ENCODE measurements around the gene OLFM1.
"Not testable (repeated sequence)": the region's sequence is repeated elsewhere in the genome, so short reads cannot be mapped to it uniquely, and the experiment has no call there.

The OLFM1 gene

DNA sequence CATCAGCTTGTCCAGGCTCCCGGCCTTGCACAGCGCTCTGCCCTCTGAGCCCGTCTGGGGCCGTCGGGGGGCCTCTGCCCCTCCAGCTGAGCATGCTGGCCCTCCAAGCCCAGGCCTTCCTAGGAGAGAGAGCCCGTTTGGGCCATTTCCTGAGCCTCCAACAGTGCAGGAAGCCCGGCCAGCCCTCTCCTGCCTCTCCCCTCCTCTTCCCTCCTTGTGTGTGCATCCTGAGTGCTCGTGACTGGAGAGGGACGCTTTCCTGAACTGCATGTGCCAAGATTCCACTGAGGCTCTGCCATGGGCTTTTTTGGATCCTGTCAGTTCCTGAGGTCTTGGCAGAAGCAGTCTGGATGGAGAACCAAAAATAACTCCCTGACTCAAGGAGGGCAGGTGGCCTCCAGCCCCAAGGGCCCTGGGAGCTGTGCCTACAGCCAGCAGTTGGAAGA lies 15.6 kb downstream of the OLFM1 start:
- DNase-seq (ENCODE audit: extremely low spot score, insufficient read length, low read depth) (no peak), FAIRE-seq (no peak)

DNA sequence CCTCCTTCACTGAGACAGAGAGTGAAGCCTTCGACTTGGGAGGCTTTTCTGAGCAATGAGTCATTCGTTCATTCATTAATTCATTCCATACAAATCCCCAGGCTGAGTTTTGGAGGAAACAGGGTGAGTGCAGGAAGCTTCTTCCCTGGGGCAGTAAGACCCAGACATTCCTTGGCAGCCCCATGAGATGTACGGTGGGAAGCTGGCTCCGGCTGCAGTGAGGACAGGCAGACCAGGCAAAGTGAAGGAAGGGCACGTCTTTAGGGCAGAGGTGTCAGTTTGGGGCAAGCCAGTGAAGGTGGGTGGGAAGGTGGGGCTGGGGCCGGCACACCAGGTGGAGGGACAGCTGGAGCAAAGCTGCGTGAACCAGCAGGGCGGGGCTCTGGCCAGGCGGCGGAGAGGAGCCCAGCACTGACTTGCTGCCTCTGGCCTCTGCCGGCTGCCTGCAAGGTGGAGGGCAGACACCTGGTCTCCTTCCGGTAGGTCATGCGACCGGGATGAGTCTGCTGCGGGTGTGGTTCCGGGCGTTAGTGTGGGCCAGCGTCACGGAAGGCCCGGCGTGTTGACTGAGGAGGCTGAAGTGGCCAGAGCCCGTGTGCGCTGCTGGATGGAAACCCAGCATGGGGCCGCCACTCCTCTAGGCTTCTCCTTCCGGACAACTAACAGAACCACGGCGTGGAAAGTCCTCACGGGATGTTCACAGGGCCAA lies 16.6 kb downstream of the OLFM1 start:
- no peak for DNase-seq (ENCODE audit: extremely low spot score, insufficient read length, low read depth)
- no peak for FAIRE-seq

DNA sequence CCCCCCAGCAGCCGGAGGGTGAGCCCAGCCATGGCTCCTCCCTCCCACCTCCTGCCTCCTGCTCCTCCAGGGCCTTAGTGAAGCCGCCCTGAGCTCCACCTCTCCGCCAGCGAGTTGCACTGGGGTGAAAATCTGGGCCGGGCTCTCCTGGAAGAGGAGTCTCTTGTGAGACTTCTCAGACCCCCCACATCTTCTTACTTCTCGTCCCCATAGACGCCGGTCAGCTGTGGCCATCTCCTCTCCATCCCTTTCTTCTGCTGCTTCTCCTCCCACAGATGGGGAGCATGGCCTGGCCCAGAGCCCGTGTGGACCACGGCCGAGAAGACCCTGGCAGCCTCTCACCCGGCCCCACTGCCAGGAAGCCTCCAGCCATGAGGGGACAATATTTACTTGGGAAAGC lies 17.3 kb downstream of the OLFM1 start:
- FAIRE-seq, result no peak

DNA sequence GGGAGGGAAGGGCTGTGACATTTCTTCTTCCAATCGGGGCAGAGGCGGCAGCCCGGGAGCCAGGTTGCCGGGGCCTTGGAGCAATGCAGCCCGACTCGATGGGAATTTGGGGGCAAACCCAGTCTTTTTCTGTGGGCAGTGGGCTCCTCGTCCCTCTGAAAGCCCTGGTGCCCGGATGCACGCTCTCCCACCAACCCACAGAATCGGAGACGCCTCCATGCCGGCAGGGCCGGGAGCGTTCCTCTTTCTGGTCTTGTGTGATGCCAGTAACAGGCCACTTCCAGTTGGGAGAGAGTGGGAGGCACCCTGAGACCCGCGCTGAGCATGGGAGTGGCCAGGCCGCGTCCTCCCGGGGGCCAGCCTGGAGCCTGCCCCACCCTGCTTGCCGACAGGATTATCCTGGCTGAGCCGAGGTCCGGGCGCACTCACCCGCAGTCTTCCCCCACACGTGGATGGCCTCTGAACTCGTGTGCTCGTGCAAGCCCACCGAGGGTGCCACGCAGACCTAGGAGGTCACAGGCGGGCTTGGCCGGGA lies 17.8 kb downstream of the OLFM1 start:
- no peak for DNase-seq (ENCODE audit: extremely low spot score, insufficient read length, low read depth)

More for the DNA sequence above, 17.3 kb downstream of the OLFM1 start:
- no peak for DNase-seq (ENCODE audit: extremely low spot score, insufficient read length, low read depth)

DNA sequence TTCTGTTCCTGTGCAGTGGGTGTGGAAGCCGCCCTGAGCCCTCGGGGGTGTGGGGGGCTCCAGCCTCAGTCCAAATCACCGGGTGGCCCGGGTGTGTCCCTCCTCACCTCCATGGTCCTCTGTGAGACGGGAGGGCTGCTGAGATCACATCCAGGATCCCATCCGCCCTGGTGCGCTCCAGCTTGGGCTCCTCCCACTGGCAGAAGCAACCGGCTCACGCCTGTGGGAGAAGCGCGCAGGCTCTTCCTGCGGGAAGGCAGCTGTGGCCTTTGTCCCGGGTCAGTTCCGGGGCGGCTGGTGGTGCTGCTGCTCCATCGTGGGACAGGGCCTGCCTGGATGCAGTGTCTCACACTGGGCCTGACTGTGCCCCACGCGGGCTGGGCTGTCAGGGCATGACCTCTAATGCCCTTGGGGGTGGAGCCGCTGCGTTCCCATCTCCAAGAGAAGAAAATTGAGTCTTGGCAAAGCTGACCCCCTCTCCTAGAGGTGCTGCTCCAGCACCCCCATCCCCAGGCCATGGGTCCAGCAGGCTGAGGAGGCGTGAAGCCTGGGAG lies 18.5 kb downstream of the OLFM1 start:
- DNase-seq (ENCODE audit: extremely low spot score, insufficient read length, low read depth) (no peak), FAIRE-seq (no peak)

More for the DNA sequence above, 17.8 kb downstream of the OLFM1 start:
- no peak for FAIRE-seq

DNA sequence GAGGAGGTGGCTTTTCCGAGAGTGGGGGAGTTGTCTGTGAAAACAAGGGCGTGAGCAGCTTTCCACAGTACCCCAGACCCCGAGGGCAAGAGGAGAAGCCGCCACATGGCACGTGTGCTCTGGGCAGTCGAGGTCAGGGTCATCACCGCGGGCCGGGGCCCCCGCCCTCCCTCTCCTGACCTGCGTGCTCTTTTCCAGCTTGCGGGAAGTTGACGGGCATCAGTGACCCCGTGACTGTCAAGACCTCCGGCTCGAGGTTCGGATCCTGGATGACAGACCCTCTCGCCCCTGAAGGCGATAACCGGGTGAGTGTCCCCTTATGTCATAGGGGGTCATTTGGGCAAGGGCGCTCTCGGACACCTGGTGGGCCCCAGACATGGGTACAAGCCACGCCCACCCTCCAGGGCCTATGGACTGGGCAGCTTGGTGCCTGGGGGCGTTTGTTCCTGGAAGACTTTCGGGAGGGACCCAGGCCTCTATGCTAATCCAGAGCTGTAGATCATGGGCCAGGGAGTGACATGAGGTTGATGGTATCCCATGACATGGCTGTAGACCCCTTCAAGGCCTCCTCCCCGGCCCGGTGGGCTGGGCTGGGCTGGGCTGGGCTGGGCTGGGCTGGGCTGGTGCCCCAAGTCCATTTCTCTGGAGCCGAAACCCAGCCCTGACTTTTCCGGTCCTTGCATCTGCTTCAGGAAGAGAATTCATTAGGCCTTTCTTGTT lies 19.2 kb downstream of the OLFM1 start:
- no peak for FAIRE-seq

DNA sequence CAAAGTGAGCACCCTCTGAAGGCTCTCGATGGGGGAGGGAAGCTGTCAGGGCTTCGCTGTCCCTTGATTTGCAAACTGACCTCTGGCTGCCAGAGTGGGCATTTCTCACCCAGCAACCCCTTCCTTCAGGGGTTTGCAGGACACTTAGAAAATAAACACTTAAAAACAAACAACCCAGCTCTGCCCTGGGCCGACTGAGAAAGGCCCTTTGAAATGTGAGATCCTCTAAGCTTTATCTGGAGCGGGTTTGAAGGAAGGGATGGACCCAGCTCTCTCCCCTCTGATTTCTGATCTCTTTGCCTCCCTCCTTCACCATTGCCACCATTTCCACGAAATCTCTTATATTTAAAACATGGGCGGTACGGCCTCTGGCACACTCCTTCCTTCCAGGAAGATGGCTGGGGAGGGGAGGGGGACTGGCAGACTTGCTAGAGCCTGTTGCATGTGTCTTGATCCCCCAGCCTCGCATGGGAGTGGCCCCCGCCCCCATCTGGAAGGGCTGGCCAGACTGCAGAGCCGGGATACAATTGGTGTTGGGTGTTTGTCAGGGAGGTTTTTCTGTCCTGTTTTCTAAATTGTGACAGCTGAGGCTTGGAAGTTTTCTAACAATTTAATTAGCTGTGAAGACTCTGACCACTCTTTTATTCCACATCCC lies 20.2 kb downstream of the OLFM1 start:
- FAIRE-seq, result no peak

More for the DNA sequence above, 19.2 kb downstream of the OLFM1 start:
- no peak for DNase-seq (ENCODE audit: extremely low spot score, insufficient read length, low read depth)

DNA sequence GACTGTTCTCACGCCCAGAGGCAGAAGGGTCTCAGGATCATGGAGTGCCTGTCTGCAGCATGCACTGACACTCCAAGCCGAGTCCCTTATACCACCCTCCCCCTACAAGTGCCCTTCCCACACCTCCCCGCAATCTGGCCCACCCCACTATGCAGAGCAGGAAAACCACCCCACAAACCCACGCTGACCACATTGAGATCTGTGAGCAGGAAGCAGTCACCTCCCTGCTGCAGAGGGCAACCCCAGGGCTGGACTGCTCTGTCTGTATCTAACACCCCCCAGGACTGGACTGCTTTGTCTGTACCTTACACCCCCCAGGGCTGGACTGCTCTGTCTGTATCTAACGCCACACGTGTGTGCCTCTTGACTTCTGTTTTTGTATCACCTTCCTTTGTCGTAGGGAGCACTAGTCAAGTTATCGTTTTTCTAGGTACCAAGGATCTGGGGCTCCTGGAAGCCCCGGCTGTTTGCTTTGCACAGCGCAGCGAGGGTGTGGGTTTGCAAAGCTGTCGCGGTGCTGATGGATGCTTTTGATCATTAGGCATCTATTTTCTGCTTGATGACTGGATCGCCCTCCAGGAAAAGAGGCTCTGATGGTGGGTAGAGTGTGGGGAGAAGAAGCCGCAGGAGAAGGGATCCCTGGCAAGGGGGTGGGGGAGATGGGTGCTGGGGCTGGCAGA lies 21.5 kb downstream of the OLFM1 start:
- DNase-seq (ENCODE audit: extremely low spot score, insufficient read length, low read depth) (no peak), FAIRE-seq (no peak)

More for the DNA sequence above, 20.2 kb downstream of the OLFM1 start:
- no peak for DNase-seq (ENCODE audit: extremely low spot score, insufficient read length, low read depth)

DNA sequence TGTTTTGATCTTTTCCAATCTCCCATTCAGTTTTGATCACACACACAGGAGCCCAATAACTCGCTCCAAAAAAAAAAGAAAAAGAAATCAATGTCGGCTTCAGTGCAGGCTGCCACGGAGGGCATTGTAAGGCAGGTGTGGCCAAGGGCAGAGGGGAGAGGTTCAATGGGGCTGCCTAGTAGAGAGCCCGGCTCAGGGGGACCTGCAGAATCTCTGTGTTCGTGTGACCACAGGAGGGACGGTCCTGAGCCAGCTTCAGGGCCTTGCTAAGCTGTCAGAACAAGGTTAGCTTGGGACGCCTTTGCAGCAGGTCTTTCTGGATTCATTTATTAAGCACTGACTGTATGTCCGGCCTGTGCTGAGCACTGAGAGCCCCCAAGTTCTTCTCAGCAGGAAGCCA lies 22.2 kb downstream of the OLFM1 start:
- FAIRE-seq (no peak), DNase-seq (ENCODE audit: extremely low spot score, insufficient read length, low read depth) (no peak)

DNA sequence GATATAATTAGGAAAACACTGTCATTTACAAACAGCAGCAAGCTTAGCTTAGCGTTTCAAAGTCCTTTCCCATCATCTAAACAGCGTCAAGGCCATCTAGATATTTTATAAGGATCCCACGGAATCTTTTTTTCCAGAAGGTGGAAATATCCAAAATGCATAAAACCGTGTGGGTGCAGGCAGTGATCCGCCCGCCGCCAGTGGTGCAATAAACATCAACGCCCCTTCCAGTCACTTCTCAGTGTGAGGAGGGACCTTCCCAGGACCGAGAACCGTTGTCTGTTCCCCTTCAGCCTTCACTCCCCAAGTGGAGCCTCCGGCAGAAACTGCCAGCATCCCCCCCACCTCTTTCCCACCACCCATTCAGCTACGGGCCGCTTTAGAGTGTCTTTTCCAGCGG lies 22.9 kb downstream of the OLFM1 start:
- DNase-seq (ENCODE audit: extremely low spot score, insufficient read length, low read depth), result no peak
- no peak for FAIRE-seq

DNA sequence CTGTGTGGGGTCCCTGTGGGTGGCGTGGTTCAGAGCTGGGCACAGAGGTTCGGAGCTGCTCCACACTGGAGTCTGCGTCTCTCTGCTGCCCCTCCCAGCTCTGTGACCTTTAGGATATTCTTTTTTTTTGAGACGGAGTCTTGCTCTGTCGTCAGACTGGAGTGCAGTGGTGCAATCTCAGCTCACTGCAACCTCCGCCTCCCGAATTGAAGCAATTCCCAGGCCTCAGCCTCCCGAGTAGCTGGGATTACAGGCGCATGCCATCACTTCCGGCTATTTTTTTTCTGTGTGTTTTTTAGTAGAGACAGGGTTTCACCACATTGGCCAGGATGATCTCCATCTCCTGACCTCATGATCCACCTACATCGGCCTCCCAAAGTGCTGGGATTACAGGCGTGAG lies 24.1 kb downstream of the OLFM1 start:
- DNase-seq (ENCODE audit: extremely low spot score, insufficient read length, low read depth); FAIRE-seq: not testable (repeated sequence)

DNA sequence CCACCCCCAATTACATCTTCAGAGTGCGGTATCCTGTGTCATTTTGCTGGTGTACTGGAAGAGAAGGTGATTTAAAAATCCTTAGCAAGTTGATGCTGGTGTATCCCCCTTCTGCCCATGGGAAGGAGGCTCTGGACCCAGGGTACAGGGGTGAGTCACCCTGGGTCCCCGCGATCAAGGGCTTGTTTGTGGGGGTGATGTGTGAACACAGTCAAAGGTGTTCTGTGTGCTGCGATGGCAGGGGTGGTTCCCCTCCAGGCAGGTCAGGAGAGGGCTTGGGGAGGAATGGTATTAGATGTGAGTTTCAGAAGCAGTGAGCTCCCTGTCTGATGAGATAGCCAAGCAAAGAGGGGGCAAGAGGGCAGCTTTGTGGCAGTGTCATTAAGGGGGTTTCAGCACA lies 28.9 kb downstream of the OLFM1 start:
- DNase-seq (ENCODE audit: extremely low spot score, insufficient read length, low read depth), result no peak
- FAIRE-seq, result no peak

DNA sequence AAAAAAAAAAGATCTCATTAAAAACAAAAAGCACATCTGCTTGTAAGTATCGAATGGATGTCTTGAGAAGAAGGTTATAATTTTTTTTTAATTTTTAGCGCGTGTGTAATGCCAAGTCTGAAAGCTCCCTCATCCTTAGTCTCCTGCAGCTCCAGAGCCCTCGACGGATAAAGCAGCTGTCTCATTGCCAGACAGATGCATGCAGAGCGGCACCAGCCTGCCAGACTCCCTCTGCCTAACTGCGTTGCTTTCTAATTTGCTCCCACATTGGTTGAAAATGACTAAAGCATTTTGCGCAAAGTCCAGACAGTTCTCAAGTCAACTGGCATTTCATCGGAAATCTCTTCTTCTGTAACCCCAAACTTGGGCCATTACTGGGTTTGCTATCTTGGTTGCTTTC lies 29.4 kb downstream of the OLFM1 start:
- FAIRE-seq (no peak), DNase-seq (ENCODE audit: extremely low spot score, insufficient read length, low read depth) (no peak)

DNA sequence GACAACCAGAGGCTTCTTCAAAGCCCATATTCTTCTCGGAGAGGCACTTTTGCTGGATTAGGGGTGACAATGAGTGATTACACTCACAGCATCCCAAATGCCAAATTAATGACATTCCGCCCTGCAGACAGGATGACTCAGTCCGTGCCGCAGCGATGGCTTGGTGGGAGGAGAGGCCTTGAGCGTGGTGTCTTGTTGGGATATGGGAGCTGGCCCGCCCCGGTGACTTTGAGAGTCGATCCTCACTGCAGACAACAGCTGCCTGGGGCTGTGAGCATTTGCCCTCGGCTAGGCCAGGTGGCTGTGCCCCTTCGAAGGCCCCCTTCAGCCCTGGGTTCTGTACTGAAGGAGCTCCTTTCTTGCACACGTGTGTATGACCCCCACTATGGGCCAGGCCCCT lies 29.8 kb downstream of the OLFM1 start:
- FAIRE-seq, result no peak
- no peak for DNase-seq (ENCODE audit: extremely low spot score, insufficient read length, low read depth)

DNA sequence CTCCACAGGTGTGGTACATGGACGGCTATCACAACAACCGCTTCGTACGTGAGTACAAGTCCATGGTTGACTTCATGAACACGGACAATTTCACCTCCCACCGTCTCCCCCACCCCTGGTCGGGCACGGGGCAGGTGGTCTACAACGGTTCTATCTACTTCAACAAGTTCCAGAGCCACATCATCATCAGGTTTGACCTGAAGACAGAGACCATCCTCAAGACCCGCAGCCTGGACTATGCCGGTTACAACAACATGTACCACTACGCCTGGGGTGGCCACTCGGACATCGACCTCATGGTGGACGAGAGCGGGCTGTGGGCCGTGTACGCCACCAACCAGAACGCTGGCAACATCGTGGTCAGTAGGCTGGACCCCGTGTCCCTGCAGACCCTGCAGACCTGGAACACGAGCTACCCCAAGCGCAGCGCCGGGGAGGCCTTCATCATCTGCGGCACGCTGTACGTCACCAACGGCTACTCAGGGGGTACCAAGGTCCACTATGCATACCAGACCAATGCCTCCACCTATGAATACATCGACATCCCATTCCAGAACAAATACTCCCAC lies 32.1 kb downstream of the OLFM1 start:
- FAIRE-seq (no peak), DNase-seq (ENCODE audit: extremely low spot score, insufficient read length, low read depth) (no peak)

DNA sequence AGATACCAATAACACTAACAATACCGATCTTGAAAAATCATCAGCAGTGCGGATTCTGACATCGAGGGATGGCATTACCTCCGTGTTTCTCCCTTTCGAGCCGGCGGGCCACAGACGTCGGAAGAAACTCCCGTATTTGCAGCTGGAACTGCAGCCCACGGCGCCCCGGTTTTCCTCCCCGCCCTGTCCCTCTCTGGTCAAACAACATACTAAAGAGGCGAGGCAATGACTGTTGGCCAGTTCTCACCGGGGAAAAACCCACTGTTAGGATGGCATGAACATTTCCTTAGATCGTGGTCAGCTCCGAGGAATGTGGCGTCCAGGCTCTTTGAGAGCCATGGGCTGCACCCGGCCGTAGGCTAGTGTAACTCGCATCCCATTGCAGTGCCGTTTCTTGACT lies 32.8 kb downstream of the OLFM1 start:
- FAIRE-seq (no peak), DNase-seq (ENCODE audit: extremely low spot score, insufficient read length, low read depth) (no peak)

DNA sequence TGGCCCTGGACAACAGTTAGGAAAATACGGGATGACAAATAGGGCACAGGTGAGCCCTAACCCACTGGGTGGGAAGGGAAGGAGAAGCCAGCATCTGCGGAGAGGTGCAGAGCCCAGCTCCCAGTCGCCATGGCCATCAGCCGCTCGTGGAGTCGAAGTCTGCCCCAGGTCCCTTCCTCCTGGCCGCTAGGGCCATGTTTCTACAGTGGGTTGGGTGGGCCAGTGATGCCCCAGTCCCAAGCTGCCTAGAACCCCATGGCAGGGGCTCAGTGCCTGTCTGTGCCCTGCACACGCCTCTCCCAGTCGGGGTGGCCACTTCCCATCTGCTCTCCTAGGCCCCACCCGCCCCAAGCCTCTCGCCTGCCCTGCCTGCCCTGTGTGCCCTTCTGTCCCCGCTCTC lies 34.8 kb downstream of the OLFM1 start:
- no peak for FAIRE-seq
- DNase-seq (ENCODE audit: extremely low spot score, insufficient read length, low read depth), result no peak

DNA sequence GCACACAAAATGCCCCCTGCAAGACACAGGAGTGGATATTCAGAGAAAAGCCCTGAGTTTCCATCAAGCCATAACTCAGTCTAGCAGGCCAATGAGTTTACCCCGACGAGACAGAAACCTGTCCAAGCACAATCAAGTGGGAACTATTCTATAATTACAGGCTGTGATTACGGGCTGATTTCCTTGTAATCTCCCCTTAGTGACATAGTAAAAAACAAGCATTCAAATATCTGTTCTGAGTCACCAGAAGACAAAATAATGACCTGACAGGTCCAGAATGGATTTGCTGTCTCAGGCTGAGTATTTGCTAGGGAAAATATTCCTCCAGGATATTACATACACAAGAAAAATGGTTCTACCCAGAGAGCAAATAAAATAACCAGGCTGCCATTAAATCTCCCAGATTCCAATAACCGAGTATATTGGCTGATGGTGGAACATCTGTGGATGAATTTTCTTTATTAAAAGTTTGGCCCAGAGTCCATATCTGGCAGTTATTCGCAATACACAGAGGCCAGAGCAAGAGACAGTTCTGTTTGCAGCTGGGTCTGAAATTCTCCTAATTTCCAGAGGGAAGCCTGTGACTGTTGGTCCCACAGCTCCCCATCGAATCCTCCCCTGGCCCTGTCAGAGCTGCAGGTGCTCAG lies 35.8 kb downstream of the OLFM1 start:
- FAIRE-seq (no peak), DNase-seq (ENCODE audit: extremely low spot score, insufficient read length, low read depth) (no peak)

DNA sequence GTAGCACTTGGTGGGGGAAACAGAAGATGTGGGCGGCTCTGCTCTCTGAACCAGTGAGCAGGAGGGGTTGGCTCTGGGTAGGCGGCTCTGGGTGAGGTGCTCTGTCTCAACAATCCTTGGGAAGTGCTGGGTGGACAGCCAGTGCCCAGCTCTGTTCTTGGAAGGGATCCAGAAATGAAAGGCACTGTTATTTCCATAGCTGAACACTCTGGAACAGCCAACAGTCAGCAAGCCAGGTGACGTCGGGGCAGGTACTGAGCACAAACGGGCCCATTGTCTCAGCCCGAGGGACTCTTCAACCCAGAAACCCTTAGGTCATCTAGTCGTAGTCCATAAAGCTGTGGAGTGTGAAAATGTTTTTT lies 36.3 kb downstream of the OLFM1 start:
- DNase-seq (ENCODE audit: extremely low spot score, insufficient read length, low read depth) (no peak), FAIRE-seq (no peak)
